ENCODE data around the gene ZFPL1. TPM values are rescaled to one million over a fixed set of nuclear protein-coding genes. Genes with fewer than 3 reads are reported as not detected.

ZFPL1 gene
- total RNA-seq, 4 donors from 2014 or later: 28.3 to 74.4 (median 49.3) TPM

DNA sequence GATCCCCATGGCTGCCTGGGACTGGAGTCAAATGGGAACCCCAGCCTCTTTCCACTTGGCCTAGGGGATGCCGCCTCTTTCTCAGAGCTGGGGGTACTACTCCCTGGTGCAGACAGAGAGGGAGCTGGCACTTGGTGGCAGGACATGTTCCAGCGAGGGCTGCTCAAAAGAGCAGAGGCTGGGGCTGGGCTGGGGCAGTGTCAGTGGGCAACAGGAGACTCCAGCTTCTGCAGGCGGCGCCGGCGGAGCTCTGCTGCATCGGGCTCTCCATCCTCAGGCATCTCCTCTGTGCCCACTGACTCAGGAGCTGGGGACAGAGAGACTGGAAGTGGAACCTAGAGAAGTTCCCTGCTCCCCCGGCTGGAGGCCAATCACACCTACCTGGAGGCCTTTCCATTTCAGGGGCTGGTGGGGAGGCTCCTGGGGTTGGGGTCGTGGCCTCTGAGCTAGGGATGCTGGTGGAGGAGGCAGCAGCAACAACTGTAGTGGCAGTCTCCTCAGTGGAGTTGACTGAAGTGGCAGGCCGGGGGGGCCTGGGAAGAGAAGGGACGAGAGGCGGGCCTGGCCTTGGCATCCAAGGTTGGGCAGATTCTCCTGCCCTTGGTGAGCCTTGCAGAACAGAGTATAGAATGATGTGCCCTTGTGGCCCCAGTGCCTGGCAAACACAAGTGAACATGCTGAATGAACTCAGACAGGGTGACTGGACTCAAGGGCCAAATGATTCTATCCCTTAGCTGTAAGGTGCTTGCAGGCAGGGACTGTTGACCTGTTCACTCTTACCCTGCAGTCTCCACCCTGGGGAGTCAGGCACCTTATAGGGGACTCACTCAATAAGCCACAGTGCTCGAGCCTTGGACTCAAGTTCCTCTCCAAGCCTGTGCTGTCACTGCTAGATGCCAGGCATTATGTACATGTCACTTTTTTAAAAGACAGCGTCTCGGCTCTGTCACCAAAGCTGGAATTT is 44.4 kb downstream of the ZFPL1 start:
- TF ChIP-seq POLR2A (IDR thresholded peaks at IDR 0.05): no peak
- TF ChIP-seq, protein P1, sequence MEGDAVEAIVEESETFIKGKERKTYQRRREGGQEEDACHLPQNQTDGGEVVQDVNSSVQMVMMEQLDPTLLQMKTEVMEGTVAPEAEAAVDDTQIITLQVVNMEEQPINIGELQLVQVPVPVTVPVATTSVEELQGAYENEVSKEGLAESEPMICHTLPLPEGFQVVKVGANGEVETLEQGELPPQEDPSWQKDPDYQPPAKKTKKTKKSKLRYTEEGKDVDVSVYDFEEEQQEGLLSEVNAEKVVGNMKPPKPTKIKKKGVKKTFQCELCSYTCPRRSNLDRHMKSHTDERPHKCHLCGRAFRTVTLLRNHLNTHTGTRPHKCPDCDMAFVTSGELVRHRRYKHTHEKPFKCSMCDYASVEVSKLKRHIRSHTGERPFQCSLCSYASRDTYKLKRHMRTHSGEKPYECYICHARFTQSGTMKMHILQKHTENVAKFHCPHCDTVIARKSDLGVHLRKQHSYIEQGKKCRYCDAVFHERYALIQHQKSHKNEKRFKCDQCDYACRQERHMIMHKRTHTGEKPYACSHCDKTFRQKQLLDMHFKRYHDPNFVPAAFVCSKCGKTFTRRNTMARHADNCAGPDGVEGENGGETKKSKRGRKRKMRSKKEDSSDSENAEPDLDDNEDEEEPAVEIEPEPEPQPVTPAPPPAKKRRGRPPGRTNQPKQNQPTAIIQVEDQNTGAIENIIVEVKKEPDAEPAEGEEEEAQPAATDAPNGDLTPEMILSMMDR (IDR thresholded peaks at IDR 0.05): no peak
- Histone ChIP-seq H3K9me3 (no peaks in the 10 kb centered on the region), H3K4me1 (peaks cover 6 to 10% of the 10 kb centered on the region in 2 donors), H3K4me3 (replicated peaks in 1 of 3) (no peak overlapping the region), H3K27ac (no peak overlapping the region), H3K27me3 (no peaks in the 10 kb centered on the region), H3K36me3 (peaks cover 78 to 81% of the 10 kb centered on the region in 2 donors)
- no peak for DNase-seq
- 82 to 92% methylated on average over 8 to 14 of the region's 15 CpGs for WGBS, 2 donors
- intact Hi-C loops (cut with DNase I): no loop called here

DNA sequence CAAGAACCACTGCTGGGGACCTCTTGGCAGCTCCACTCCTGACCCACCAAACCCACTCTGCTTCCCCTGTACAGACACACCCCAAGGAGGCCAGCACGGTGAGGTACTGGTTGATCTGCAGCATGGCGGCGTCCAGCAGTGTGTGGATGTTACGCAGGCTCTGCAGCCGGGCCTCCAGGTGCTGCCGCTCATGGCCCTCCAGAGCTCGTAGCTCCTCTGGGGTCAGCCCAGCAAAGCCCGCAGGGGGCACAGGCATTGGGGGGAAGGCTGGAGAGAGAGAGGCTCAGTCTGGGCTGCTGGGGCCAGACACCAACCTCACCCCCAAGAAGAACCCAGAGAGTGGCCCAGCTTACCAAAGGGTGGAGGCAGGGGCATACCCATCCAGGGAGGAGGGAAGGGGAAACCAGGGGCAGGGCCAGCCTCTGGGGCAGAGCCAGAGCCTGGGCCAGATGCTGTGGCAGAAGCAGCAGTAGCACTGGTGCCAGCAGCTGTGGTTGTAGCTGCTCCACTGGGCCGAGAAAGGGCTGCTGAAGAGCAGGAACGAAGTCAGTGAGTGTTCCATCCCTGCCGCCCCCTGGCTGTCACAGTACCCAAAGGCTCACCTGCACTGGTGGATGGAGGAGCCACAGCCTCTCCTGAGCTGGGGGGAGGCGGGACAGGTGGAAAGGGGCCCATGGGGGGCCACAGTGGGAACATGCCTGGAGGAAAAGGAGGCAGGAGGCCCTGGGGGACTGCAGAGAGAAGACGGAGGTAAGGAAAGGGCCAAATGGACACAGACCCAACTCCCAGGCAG is 45.8 kb downstream of the ZFPL1 start:
- H3K36me3 ChIP-seq: peaks cover 77 to 81% of the 10 kb centered on the region in 2 donors
- DNase-seq: no peak

GRCh38 chr11:65130631-65131416 is 46.8 kb downstream of the ZFPL1 start:
- Histone ChIP-seq H3K36me3 (peaks cover 67 to 71% of the 10 kb centered on the region in 2 donors), H3K4me1 (peaks cover 13 to 17% of the 10 kb centered on the region in 2 donors), H3K27me3 (no peaks in the 10 kb centered on the region), H3K9me3 (no peaks in the 10 kb centered on the region), H3K27ac (no peak overlapping the region), H3K4me3 (replicated peaks in 1 of 3) (no peak overlapping the region)
- no peak for TF ChIP-seq POLR2A (IDR thresholded peaks at IDR 0.05)
- TF ChIP-seq, protein P1 (IDR thresholded peaks at IDR 0.05): no peak
- no peak for DNase-seq
- 94 to 97% methylated on average over 9 to 18 of the region's 19 CpGs for WGBS, 2 donors
- intact Hi-C loops (cut with DNase I): loop anchor here (5.0 kb wide), 1 partner anchor 51 kb away; the partner anchor contains the start of gene CAPN1

More for the DNA sequence above, 45.8 kb downstream of the ZFPL1 start:
- no peak for TF ChIP-seq POLR2A (IDR thresholded peaks at IDR 0.05)
- TF ChIP-seq, protein P1 (IDR thresholded peaks at IDR 0.05): no peak
- Histone ChIP-seq H3K9me3 (no peaks in the 10 kb centered on the region), H3K4me1 (peaks cover 7 to 11% of the 10 kb centered on the region in 2 donors), H3K27me3 (no peaks in the 10 kb centered on the region), H3K4me3 (replicated peaks in 1 of 3) (no peak overlapping the region), H3K27ac (no peak overlapping the region)
- 90 to 92% methylated on average over 12 to 13 of the region's 13 CpGs for WGBS, 2 donors
- intact Hi-C loops (cut with DNase I): loop anchor here (5.0 kb wide), 1 partner anchor 52 kb away; the partner anchor contains the start of gene CAPN1

GRCh38 chr11:65131417-65131776 is 47.4 kb downstream of the ZFPL1 start:
- intact Hi-C loops (cut with DNase I): loop anchor here (5.0 kb wide), 1 partner anchor 51 kb away; the partner anchor contains the start of gene CAPN1
- no peaks in the 10 kb centered on the region for H3K9me3 ChIP-seq
- DNase-seq: no peak
- no peaks in the 10 kb centered on the region for H3K27me3 ChIP-seq
- no peak overlapping the region for H3K27ac ChIP-seq
- WGBS, 2 donors: 81 to 89% methylated on average over 3 of the region's 3 CpGs
- H3K4me3 ChIP-seq (replicated peaks in 1 of 3): no peak overlapping the region
- peaks cover 17 to 20% of the 10 kb centered on the region in 2 donors for H3K4me1 ChIP-seq
- TF ChIP-seq POLR2A (IDR thresholded peaks at IDR 0.05): no peak
- TF ChIP-seq, protein P1 (IDR thresholded peaks at IDR 0.05): no peak
- peaks cover 61 to 66% of the 10 kb centered on the region in 2 donors for H3K36me3 ChIP-seq
